Neural progenitor cell (in vitro differentiated cells): ENCODE measurements around the gene BTN2A1.

ENCODE experiments used
- CTCF ChIP-seq: fragments of 200-600 bp; sonication (generic); IDR thresholded peaks from 2 replicates; pipeline ENCODE4 v1.5.1; 2017; ENCODE audit warnings: antibody characterized with exemption, mild to moderate bottlenecking
- EZH2 ChIP-seq: fragments of 200-600 bp; sonication (generic); IDR thresholded peaks from 2 replicates; pipeline ENCODE4 v1.6.1; 2017; ENCODE audit warnings: antibody characterized with exemption, mild to moderate bottlenecking, moderate library complexity

DNA sequence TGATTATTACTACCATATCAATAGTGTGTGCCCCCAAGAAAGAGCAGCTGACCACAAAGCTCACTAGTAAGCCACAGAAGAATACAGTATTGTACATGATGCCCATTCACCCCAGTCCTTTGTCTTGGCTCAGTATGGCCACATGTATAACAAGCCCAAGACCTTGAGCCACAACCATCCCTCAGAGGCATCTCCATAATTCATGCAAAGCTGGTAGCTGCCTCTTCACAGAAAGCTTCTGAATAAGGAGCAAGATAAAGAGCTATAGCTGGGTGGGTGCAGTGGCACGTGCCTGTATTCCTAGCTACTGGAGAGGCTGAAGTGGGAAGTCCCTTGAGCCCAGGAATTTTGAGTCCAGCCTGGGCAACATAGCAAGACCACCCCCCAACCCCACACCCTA, 37.5 kb downstream of the BTN2A1 start:
- TF ChIP-seq CTCF (no peak), EZH2 (no peak)
